AG04450 (cell line): ENCODE results near the gene TCF7L1. TPM values are rescaled to one million over a fixed set of nuclear protein-coding genes. Genes with fewer than 3 reads are reported as not detected.
"Not testable (repeated sequence)": the region's sequence is repeated elsewhere in the genome, so short reads cannot be mapped to it uniquely, and the experiment has no call there.

Source experiments
- CTCF ChIA-PET: fragments of 300-600, 350-600 bp; formaldehyde crosslinking; extraction: SDS; loops from one replicate; lab custom pipeline; 2022; ENCODE audit warnings: antibody characterized with exemption, inconsistent platforms; lab: Charles Lee
- POLR2A ChIA-PET: fragments of 350-600 bp; formaldehyde crosslinking; extraction: SDS; loops from one replicate; lab custom pipeline; 2021; ENCODE audit warnings: antibody characterized with exemption, inconsistent platforms; lab: Yijun Ruan, JAX
- DNase-seq: peaks from one replicate; pipeline ENCODE4 v3.0.0-alpha.2; 2011; ENCODE audit warnings: low read depth, low spot score
- H3K27ac ChIP-seq: one replicate; pipeline ENCODE4 v1.5.1; 2012; ENCODE audit warnings: low read depth, low read length, control low read depth
- H3K27me3 ChIP-seq: one replicate; pipeline ENCODE4 v1.6.0; 2012; ENCODE audit warnings: low read length; ENCODE audit not compliant: control insufficient read depth, insufficient read depth
- H3K4me3 ChIP-seq: 2 replicates; pipeline ENCODE4 v1.5.1; 2011; ENCODE audit warnings: mild to moderate bottlenecking, low read depth, low read length, control low read depth
- H3K9me3 ChIP-seq: 2 replicates; pipeline ENCODE4 v1.5.1; 2012; ENCODE audit warnings: low read length; ENCODE audit not compliant: control insufficient read depth, insufficient read depth
- CTCF ChIP-seq: IDR thresholded peaks from 2 replicates; pipeline ENCODE4 v1.5.1; 2011; ENCODE audit warnings: low read depth, low read length, control low read depth, inconsistent platforms
- polyA plus RNA-seq: library from polyadenylated mRNA; depleted of rRNA; stranded (reverse); fragments of >200 nt; gene quantifications from 2 replicates; pipeline ENCODE4 v1.2.3, GENCODE V29; 2011

TCF7L1 gene
- polyA plus RNA-seq, 1 experiment = 2.7 TPM

- ChIA-PET POLR2A (interaction anchor here (0.6 kb wide), 1 partner anchor 18 kb away, joined by 3 read pairs; no protein-coding TSS in a partner anchor), CTCF (no interaction called here)
- no peak overlapping the region for H3K27ac ChIP-seq
- peaks cover 20% of the 10 kb centered on the region for H3K27me3 ChIP-seq
- no peak for TF ChIP-seq CTCF
- DNase-seq = no peak
- no peak overlapping the region for H3K4me3 ChIP-seq
- H3K9me3 ChIP-seq = no peaks in the 10 kb centered on the region
These were observed 18.4 kb upstream of the TCF7L1 start for GRCh38 chr2:85114586-85115330.

GRCh38 chr2:85116207-85116606 is 17.0 kb upstream of the TCF7L1 start:
- ChIA-PET CTCF (interaction anchor here (0.6 to 1.1 kb wide), 2 partner anchors 18 to 182 kb away, joined by 3 to 4 read pairs; no protein-coding TSS in a partner anchor), POLR2A (no interaction called here)
- no peak for TF ChIP-seq CTCF
- no peaks in the 10 kb centered on the region for H3K9me3 ChIP-seq
- no peak overlapping the region for H3K27ac ChIP-seq
- H3K27me3 ChIP-seq = peaks cover 20% of the 10 kb centered on the region
- no peak overlapping the region for H3K4me3 ChIP-seq
- DNase-seq = no peak

GRCh38 chr2:85119900-85120299 is 13.3 kb upstream of the TCF7L1 start:
- ChIA-PET POLR2A (no interaction called here), CTCF (interaction anchor here (0.6 kb wide), 1 partner anchor 166 kb away, joined by 4 read pairs; no protein-coding TSS in a partner anchor)
- Histone ChIP-seq H3K4me3 (no peak overlapping the region), H3K27me3 (peaks cover 13% of the 10 kb centered on the region), H3K27ac (no peak overlapping the region), H3K9me3 (no peaks in the 10 kb centered on the region)
- no peak for DNase-seq
- TF ChIP-seq CTCF = no peak

GRCh38 chr2:85120363-85120762 is 12.8 kb upstream of the TCF7L1 start:
- H3K4me3 ChIP-seq = no peak overlapping the region
- H3K27me3 ChIP-seq = peaks cover 12% of the 10 kb centered on the region
- no peak overlapping the region for H3K27ac ChIP-seq
- TF ChIP-seq CTCF = no peak
- CTCF ChIA-PET = interaction anchor here (0.6 kb wide), 1 partner anchor 166 kb away, joined by 4 read pairs; no protein-coding TSS in a partner anchor
- POLR2A ChIA-PET = no interaction called here
- no peaks in the 10 kb centered on the region for H3K9me3 ChIP-seq
- DNase-seq = no peak

GRCh38 chr2:85126462-85126861 is 6.7 kb upstream of the TCF7L1 start:
- H3K9me3 ChIP-seq, CTCF ChIA-PET, DNase-seq, H3K4me3 ChIP-seq, H3K27me3 ChIP-seq, POLR2A ChIA-PET, H3K27ac ChIP-seq: not testable (repeated sequence)
